Osteoblast (primary cell): ENCODE measurements around the gene BRMS1L. TPM values are rescaled to one million over a fixed set of nuclear protein-coding genes. Genes with fewer than 3 reads are reported as not detected.

ENCODE experiments used
- DNase-seq: peaks from one replicate; pipeline ENCODE4 v3.0.0; 2011; ENCODE audit warnings: low spot score, mixed read lengths; ENCODE audit not compliant: insufficient read length; ENCODE audit errors: missing footprints
- H2AFZ ChIP-seq: 2 replicates; pipeline ENCODE4 v1.6.0; 2011; ENCODE audit warnings: mild to moderate bottlenecking, low read length
- H3K27ac ChIP-seq: 2 replicates; pipeline ENCODE4 v1.5.1; 2011; ENCODE audit warnings: mild to moderate bottlenecking, low read depth, low read length, moderate library complexity
- H3K27me3 ChIP-seq: 2 replicates; pipeline ENCODE4 v1.6.0; 2012; ENCODE audit warnings: mild to moderate bottlenecking, control low read depth, inconsistent platforms, low read length, moderate library complexity; ENCODE audit not compliant: insufficient read depth
- H3K36me3 ChIP-seq: 2 replicates; pipeline ENCODE4 v1.5.1; 2011; ENCODE audit warnings: mild to moderate bottlenecking, low read length, control low read depth, moderate library complexity; ENCODE audit not compliant: insufficient read depth
- H3K4me1 ChIP-seq: 2 replicates; pipeline ENCODE4 v1.5.1; 2011; ENCODE audit warnings: mild to moderate bottlenecking, low read length, control low read depth, moderate library complexity; ENCODE audit not compliant: insufficient read depth
- H3K4me2 ChIP-seq: 2 replicates; pipeline ENCODE4 v1.6.0; 2011; ENCODE audit warnings: mild to moderate bottlenecking, low read length; ENCODE audit not compliant: insufficient read depth
- H3K4me3 ChIP-seq: fragments of 200-600 bp; sonication (generic); 3 replicates; pipeline ENCODE4 v1.5.1; 2012; ENCODE audit warnings: mild to moderate bottlenecking, low read length, inconsistent platforms; ENCODE audit not compliant: insufficient read depth
- H3K79me2 ChIP-seq: 2 replicates; pipeline ENCODE4 v1.6.0; 2012; ENCODE audit warnings: mild to moderate bottlenecking, low read length, control low read depth, inconsistent platforms; ENCODE audit not compliant: insufficient read depth
- H3K9me3 ChIP-seq: 2 replicates; pipeline ENCODE4 v1.5.1; 2011; ENCODE audit warnings: low read depth, low read length, control low read depth
- H4K20me1 ChIP-seq: 2 replicates; pipeline ENCODE4 v1.6.0; 2012; ENCODE audit warnings: mild to moderate bottlenecking, low read length, control low read depth; ENCODE audit not compliant: insufficient read depth
- CTCF ChIP-seq: IDR thresholded peaks from 2 replicates; pipeline ENCODE4 v1.5.1; 2011; ENCODE audit warnings: mild to moderate bottlenecking, low read depth, low read length, moderate library complexity; ENCODE audit errors: extremely low read depth
- total RNA-seq: library from RNA; depleted of rRNA; stranded (reverse); fragments of >200 nt; gene quantifications from 2 replicates; pipeline ENCODE4 v1.2.3, GENCODE V29; 2012

Gene BRMS1L
- total RNA-seq, 1 donor, result 3.6 TPM

DNA sequence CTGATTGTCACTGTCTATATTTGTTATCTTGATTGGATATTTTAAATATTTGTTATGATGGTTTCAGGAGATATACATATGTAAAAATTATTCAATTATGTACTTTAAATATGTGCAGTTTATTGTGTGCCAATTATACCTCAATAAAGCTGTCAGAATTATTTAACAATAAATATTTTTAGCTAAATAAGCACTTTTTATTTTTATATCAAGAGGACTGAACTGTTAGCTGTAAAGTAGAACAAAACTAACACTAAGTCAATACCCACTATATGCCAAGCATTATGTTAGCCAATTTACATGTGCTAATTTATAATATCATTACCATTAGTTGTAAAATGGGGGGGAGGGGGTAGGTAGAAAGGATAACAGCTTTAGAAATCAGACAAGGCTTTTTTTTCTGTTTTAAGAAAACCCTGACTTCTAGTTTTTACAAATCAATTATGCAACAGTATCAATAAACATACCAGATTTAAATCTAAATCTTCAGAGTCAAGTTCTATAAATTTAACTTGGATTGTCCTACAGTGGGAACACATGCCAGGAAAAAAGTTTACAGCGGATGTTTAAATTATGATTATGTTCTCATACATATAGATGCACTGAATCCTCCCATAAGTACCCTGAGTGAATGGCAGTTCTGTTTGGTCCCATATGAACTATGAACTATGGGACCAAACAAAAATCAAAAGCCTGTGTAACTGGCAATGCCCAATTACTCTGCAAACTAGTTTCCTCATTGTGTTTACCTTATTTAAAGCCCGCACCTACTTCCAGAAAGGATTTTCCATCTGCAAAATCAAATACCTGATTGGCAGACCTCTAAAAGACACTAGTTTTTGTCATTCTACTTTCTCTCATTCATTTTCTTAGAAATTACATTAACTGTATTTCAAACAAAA lies 19.9 kb upstream of the BRMS1L start:
- Histone ChIP-seq H3K4me2 (no peak overlapping the region), H4K20me1 (peaks cover 27% of the 10 kb centered on the region), H3K9me3 (no peaks in the 10 kb centered on the region), H3K27ac (no peak overlapping the region), H3K4me3 (no peak overlapping the region), H2AFZ (no peak overlapping the region), H3K27me3 (no peaks in the 10 kb centered on the region), H3K79me2 (peaks cover 55% of the 10 kb centered on the region), H3K4me1 (peaks cover 12% of the 10 kb centered on the region), H3K36me3 (no peaks in the 10 kb centered on the region)
- DNase-seq, result no peak
- TF ChIP-seq CTCF, result no peak

- peaks cover 44% of the 10 kb centered on the region for H3K79me2 ChIP-seq
- H2AFZ ChIP-seq, result no peak overlapping the region
- peak overlapping the region; percentile 89 for H3K4me2 ChIP-seq
- peak overlapping the region; percentile 91 for H3K4me3 ChIP-seq
- no peak for DNase-seq
- H3K27ac ChIP-seq, result no peak overlapping the region
- H3K4me1 ChIP-seq, result peaks cover 12% of the 10 kb centered on the region
- no peaks in the 10 kb centered on the region for H3K27me3 ChIP-seq
- no peak for TF ChIP-seq CTCF
- peaks cover 19% of the 10 kb centered on the region for H4K20me1 ChIP-seq
- H3K36me3 ChIP-seq, result no peaks in the 10 kb centered on the region
- H3K9me3 ChIP-seq, result no peaks in the 10 kb centered on the region
Measured at GRCh38 chr14:35807131-35807961, 18.8 kb upstream of the BRMS1L start.

GRCh38 chr14:35808076-35808637 lies 18.0 kb upstream of the BRMS1L start:
- H3K36me3 ChIP-seq, result no peaks in the 10 kb centered on the region
- peak overlapping the region; percentile 91 for H3K4me3 ChIP-seq
- H3K27ac ChIP-seq, result peak overlapping the region; percentile 77
- H3K4me2 ChIP-seq, result peak overlapping the region; percentile 89
- peak; percentile 68 for DNase-seq
- H3K4me1 ChIP-seq, result peaks cover 12% of the 10 kb centered on the region
- H3K27me3 ChIP-seq, result no peaks in the 10 kb centered on the region
- H4K20me1 ChIP-seq, result peaks cover 16% of the 10 kb centered on the region
- H2AFZ ChIP-seq, result peak overlapping the region; percentile 93
- TF ChIP-seq CTCF, result no peak
- no peaks in the 10 kb centered on the region for H3K9me3 ChIP-seq
- H3K79me2 ChIP-seq, result peaks cover 37% of the 10 kb centered on the region
